ENCODE results near the gene ANKRD13B.

DNA sequence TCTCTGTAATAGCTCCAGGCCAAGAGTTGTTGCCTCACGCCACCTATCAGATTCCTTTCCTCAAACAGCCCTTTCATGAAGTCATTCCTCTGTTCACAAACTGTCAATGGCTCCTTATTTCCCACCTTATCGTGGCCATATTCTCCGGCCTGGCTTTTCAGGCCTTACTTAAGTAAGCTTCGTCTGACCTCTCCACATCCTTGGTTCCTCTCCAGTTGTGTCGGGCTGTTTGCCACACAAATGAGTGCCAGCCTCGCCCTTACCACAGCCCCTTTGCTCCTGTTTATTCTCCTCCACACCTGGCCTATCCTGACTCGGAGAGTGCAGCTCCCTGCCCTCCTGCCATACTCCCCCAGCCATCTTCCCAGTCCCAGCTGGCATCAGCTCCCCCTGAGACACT is 22.4 kb upstream of the ANKRD13B start:
- TF ChIP-seq, protein P1, sequence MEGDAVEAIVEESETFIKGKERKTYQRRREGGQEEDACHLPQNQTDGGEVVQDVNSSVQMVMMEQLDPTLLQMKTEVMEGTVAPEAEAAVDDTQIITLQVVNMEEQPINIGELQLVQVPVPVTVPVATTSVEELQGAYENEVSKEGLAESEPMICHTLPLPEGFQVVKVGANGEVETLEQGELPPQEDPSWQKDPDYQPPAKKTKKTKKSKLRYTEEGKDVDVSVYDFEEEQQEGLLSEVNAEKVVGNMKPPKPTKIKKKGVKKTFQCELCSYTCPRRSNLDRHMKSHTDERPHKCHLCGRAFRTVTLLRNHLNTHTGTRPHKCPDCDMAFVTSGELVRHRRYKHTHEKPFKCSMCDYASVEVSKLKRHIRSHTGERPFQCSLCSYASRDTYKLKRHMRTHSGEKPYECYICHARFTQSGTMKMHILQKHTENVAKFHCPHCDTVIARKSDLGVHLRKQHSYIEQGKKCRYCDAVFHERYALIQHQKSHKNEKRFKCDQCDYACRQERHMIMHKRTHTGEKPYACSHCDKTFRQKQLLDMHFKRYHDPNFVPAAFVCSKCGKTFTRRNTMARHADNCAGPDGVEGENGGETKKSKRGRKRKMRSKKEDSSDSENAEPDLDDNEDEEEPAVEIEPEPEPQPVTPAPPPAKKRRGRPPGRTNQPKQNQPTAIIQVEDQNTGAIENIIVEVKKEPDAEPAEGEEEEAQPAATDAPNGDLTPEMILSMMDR (IDR thresholded peaks at IDR 0.05), result no peak
- no peak for TF ChIP-seq TEAD1 (CRISPR knock-in tag; IDR thresholded peaks at IDR 0.05)
- TF ChIP-seq, protein P2, sequence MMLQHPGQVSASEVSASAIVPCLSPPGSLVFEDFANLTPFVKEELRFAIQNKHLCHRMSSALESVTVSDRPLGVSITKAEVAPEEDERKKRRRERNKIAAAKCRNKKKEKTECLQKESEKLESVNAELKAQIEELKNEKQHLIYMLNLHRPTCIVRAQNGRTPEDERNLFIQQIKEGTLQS (CRISPR knock-in tag; conservative IDR thresholded peaks at IDR 0.05), result no peak

Data from WTC11 (cell line).